ENCODE results near the gene KLC1. TPM values are rescaled to one million over a fixed set of nuclear protein-coding genes. Genes with fewer than 3 reads are reported as not detected.

KLC1 gene
- total and polyA plus RNA-seq, 10 of the 15 experiments (the other 5 are each of a cell fraction or from before 2014, with no cell fraction given), result 5.5 to 137 (median 76.1) TPM

- ATAC-seq (no peak), DNase-seq (ENCODE audit: low read depth, low spot score) (no peak), FAIRE-seq (no peak)
- H3K36me3 ChIP-seq (ENCODE audit: control insufficient read depth in 2 of 2, insufficient read depth in 2 of 2, low read length in 1 of 2), result peaks cover 12 to 30% of the 10 kb centered on the region in 2 experiments
- TF ChIP-seq NBN (IDR thresholded peaks at IDR 0.05) (no peak), HDAC2 (IDR thresholded peaks at IDR 0.05) (no peak), SUPT20H (IDR thresholded peaks at IDR 0.05; ENCODE audit: borderline replicate concordance, control insufficient read depth, low read depth, low read length) (no peak), MTA3 (IDR thresholded peaks at IDR 0.05; ENCODE audit: borderline replicate concordance, low read length) (no peak), ZNF592 (IDR thresholded peaks at IDR 0.05) (no peak), CUX1 (IDR thresholded peaks at IDR 0.05; ENCODE audit: insufficient replicate concordance, low read depth, low read length) (no peak), CHD2 (IDR thresholded peaks at IDR 0.05; ENCODE audit: borderline replicate concordance, low read depth, low read length) (no peak), ZNF687 (IDR thresholded peaks at IDR 0.05) (no peak), BCL3 (IDR thresholded peaks at IDR 0.05; ENCODE audit: borderline replicate concordance, insufficient read depth, low read depth, low read length, poor library complexity, severe bottlenecking) (no peak)
- SMC1A ChIA-PET (ENCODE audit: uncharacterized antibody, unreplicated experiment), result interaction anchor here (1.0 to 1.3 kb wide), 2 partner anchors 9 to 12 kb away, joined by 3 read pairs; no protein-coding TSS in a partner anchor
- POLR2A ChIA-PET, result no interaction called here
- H3K4me2 ChIP-seq (ENCODE audit: control insufficient read depth, insufficient read depth), result no peak overlapping the region
- CTCF ChIA-PET, result interaction anchor here (1.1 to 1.2 kb wide), 2 partner anchors 9 to 12 kb away, joined by 3 to 4 read pairs; no protein-coding TSS in a partner anchor
- no peaks in the 10 kb centered on the region for H3K27me3 ChIP-seq (replicated peaks in 1 of 2; ENCODE audit: control insufficient read depth in 2 of 2, insufficient read depth in 2 of 2, low read length in 1 of 2)
- WGBS (ENCODE audit: insufficient coverage, insufficient replicate concordance, low lambda C conversion rate, missing lambda C conversion rate), result 99% methylated on average over 3 of the region's 3 CpGs
- RAD21 ChIA-PET (ENCODE audit: unreplicated experiment), result no interaction called here
- H3K4me3 ChIP-seq, result no peak overlapping the region
- H3K9ac ChIP-seq (ENCODE audit: control insufficient read depth, insufficient read depth, low read length), result no peak overlapping the region
- H4K20me1 ChIP-seq (ENCODE audit: control insufficient read depth, insufficient read depth), result no peaks in the 10 kb centered on the region
- no TSS peak for BruUV-seq (replicated peaks)
- intact Hi-C loops (cut with micrococcal nuclease; ENCODE audit: unreplicated experiment), result no loop called here
- no peak overlapping the region for H2AFZ ChIP-seq (ENCODE audit: control insufficient read depth, low read depth, low read length)
- H3K27ac ChIP-seq (ENCODE audit: control insufficient read depth, insufficient read depth), result no peak overlapping the region
- in situ Hi-C loops (cut with MboI), result no loop called here
- H3K79me2 ChIP-seq (ENCODE audit: control insufficient read depth, insufficient read depth, low read length), result no peaks in the 10 kb centered on the region
- no peaks in the 10 kb centered on the region for H3K4me1 ChIP-seq (ENCODE audit: control insufficient read depth, insufficient read depth, low read length)
- H3K9me3 ChIP-seq (replicated peaks; ENCODE audit: control insufficient read depth, insufficient read depth, low read length), result no peaks in the 10 kb centered on the region
These were observed 39.1 kb downstream of the KLC1 start for GRCh38 chr14:103668117-103668516.

All from GM12878 (cell line).